Mesendoderm (in vitro differentiated cells): Measurements from ENCODE around the gene CAP1.

Source experiments
- DNase-seq: peaks from one replicate; pipeline ENCODE4 v3.0.0; 2013
- H2AK5ac ChIP-seq: 2 replicates; pipeline ENCODE4 v1.6.1; 2013; ENCODE audit warnings: low read length, inconsistent platforms
- H2BK120ac ChIP-seq: 2 replicates; pipeline ENCODE4 v1.6.1; 2013; ENCODE audit warnings: low read depth, mild to moderate bottlenecking, low read length, moderate library complexity, mixed read lengths
- H2BK15ac ChIP-seq: replicated peaks from 2 replicates; pipeline ENCODE4 v1.6.1; 2013; ENCODE audit warnings: low read depth, mild to moderate bottlenecking, moderate library complexity
- H2BK5ac ChIP-seq: 2 replicates; pipeline ENCODE4 v1.6.1; 2013; ENCODE audit warnings: low read length, inconsistent platforms
- H3K18ac ChIP-seq: 2 replicates; pipeline ENCODE4 v1.6.1; 2013; ENCODE audit warnings: mild to moderate bottlenecking, low read length, mixed read lengths
- H3K23ac ChIP-seq: one replicate; pipeline ENCODE4 v1.6.1; 2013; ENCODE audit warnings: low read length
- H3K27ac ChIP-seq: 2 replicates; pipeline ENCODE4 v1.5.1; 2013; ENCODE audit warnings: low read depth, mild to moderate bottlenecking, inconsistent platforms, low read length, moderate library complexity
- H3K27me3 ChIP-seq: 2 replicates; pipeline ENCODE4 v1.6.1; 2013; ENCODE audit warnings: low read length, control low read depth, mild to moderate bottlenecking, inconsistent platforms; ENCODE audit not compliant: insufficient read depth, poor library complexity
- H3K36me3 ChIP-seq: 2 replicates; pipeline ENCODE4 v1.6.1; 2013; ENCODE audit warnings: low read length, inconsistent platforms; ENCODE audit not compliant: control insufficient read depth, insufficient read depth
- H3K4ac ChIP-seq: one replicate; pipeline ENCODE4 v1.6.1; 2013; ENCODE audit warnings: low read depth, mild to moderate bottlenecking, low read length, moderate library complexity
- H3K4me1 ChIP-seq: 2 replicates; pipeline ENCODE4 v1.6.1; 2013; ENCODE audit warnings: low read depth, low read length, inconsistent platforms; ENCODE audit not compliant: control insufficient read depth
- H3K4me2 ChIP-seq: 2 replicates; pipeline ENCODE4 v1.6.1; 2013; ENCODE audit warnings: low read length
- H3K4me3 ChIP-seq: 2 replicates; pipeline ENCODE4 v1.5.1; 2013; ENCODE audit warnings: mild to moderate bottlenecking, low read length
- H3K56ac ChIP-seq: one replicate; pipeline ENCODE4 v1.6.1; 2013; ENCODE audit warnings: low read length
- H3K79me1 ChIP-seq: 2 replicates; pipeline ENCODE4 v1.6.1; 2013; ENCODE audit warnings: low read length, inconsistent platforms
- H3K79me2 ChIP-seq: 2 replicates; pipeline ENCODE4 v1.6.1; 2013; ENCODE audit warnings: mild to moderate bottlenecking, low read length; ENCODE audit not compliant: control insufficient read depth, insufficient read depth
- H3K9ac ChIP-seq: 2 replicates; pipeline ENCODE4 v1.6.1; 2013; ENCODE audit warnings: low read length, inconsistent platforms
- H4K5ac ChIP-seq: one replicate; pipeline ENCODE4 v1.6.1; 2013; ENCODE audit warnings: low read length
- H4K8ac ChIP-seq: one replicate; pipeline ENCODE4 v1.6.1; 2013; ENCODE audit warnings: low read depth, mild to moderate bottlenecking, control low read depth, low read length, moderate library complexity
- WGBS: extraction: QIAGEN DNeasy Blood & Tissue Kit; methylation state at CpG from one replicate; pipeline ENCODE4 v1.1.7; 2013; ENCODE audit warnings: low lambda C conversion rate, missing lambda C conversion rate; ENCODE audit not compliant: insufficient coverage; ENCODE audit errors: extremely low coverage; 5-methylcytosine and 5-hydroxymethylcytosine counted together

The CAP1 gene

DNA sequence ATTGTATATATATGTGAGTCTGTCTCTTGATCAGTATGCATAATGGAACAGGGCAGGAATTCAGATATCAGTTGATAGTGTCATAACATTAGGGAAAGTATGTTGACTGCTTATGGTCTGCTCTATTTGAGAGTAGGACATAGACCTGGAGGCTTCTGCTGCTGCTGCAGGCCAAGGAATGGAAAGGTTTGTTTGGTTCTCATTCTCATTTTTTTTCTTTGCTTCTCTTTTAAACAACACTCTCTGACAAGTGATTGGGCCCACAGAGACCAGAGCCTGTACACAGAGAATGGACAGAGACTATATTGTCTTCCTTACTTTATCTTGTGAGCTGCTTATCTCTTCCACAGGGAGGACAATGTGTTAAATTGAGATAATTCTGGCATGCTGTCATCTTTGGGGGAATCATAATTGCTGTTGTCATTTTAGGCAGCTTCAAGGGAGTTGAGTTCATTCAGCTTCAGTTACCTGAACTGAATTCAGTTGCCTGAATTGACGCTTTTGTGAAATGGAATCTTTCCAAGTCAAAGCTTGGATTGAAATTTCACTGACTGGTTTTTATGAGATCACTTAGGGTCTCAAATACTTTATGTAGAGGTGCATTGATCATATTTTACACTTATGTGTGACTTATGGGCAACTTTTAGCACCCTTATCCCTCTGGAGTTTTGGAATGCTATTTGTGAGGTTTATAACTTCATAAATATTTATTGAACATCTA lies 16.9 kb downstream of the CAP1 start:
- H3K27ac ChIP-seq: no peak overlapping the region
- peaks cover 6% of the 10 kb centered on the region for H3K36me3 ChIP-seq
- H3K79me2 ChIP-seq: peaks cover 46% of the 10 kb centered on the region
- H3K18ac ChIP-seq: no peak overlapping the region
- no peak overlapping the region for H3K56ac ChIP-seq
- no peak overlapping the region for H2BK120ac ChIP-seq
- DNase-seq: peak; percentile 9
- H3K4me2 ChIP-seq: no peak overlapping the region
- H3K4me3 ChIP-seq: no peak overlapping the region
- H2BK15ac ChIP-seq: no peak overlapping the region
- H3K79me1 ChIP-seq: peaks cover 14% of the 10 kb centered on the region
- no peak overlapping the region for H4K8ac ChIP-seq
- H3K4ac ChIP-seq: no peak overlapping the region
- no peak overlapping the region for H4K5ac ChIP-seq
- peaks cover 4% of the 10 kb centered on the region for H3K4me1 ChIP-seq
- H2AK5ac ChIP-seq: no peak overlapping the region
- H3K23ac ChIP-seq: no peak overlapping the region
- no peak overlapping the region for H2BK5ac ChIP-seq
- no CpG with 5 or more reads among the region's 1 CpG for WGBS
- H3K9ac ChIP-seq: no peak overlapping the region
- H3K27me3 ChIP-seq: no peaks in the 10 kb centered on the region

DNA sequence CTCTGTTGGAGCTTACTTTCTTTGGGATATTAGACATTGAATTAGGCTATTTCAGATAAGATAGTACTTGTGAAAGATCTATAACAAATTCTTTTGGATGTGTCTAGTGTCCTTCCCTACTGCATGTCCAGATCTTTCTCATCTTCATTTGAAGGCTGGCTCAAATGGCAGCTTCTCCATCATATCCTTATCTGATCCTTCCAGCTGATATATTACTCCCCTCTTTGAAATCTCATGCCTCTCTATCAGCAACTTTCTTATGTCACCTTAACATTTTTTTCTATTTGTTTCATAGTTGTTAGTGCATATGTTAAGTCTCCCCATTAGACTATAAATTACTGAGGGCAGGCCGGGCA lies 17.5 kb downstream of the CAP1 start:
- no peak overlapping the region for H2BK5ac ChIP-seq
- WGBS: no CpG with 5 or more reads among the region's 1 CpG
- H3K79me2 ChIP-seq: peaks cover 43% of the 10 kb centered on the region
- no peak overlapping the region for H3K18ac ChIP-seq
- DNase-seq: no peak
- peaks cover 14% of the 10 kb centered on the region for H3K79me1 ChIP-seq
- H3K4ac ChIP-seq: no peak overlapping the region
- no peak overlapping the region for H3K23ac ChIP-seq
- H3K27me3 ChIP-seq: no peaks in the 10 kb centered on the region
- no peak overlapping the region for H2BK120ac ChIP-seq
- H3K56ac ChIP-seq: no peak overlapping the region
- no peak overlapping the region for H4K8ac ChIP-seq
- H2BK15ac ChIP-seq: no peak overlapping the region
- peaks cover 4% of the 10 kb centered on the region for H3K4me1 ChIP-seq
- no peak overlapping the region for H3K4me2 ChIP-seq
- H2AK5ac ChIP-seq: no peak overlapping the region
- H4K5ac ChIP-seq: no peak overlapping the region
- no peak overlapping the region for H3K9ac ChIP-seq
- H3K27ac ChIP-seq: no peak overlapping the region
- no peak overlapping the region for H3K4me3 ChIP-seq
- H3K36me3 ChIP-seq: peaks cover 6% of the 10 kb centered on the region

DNA sequence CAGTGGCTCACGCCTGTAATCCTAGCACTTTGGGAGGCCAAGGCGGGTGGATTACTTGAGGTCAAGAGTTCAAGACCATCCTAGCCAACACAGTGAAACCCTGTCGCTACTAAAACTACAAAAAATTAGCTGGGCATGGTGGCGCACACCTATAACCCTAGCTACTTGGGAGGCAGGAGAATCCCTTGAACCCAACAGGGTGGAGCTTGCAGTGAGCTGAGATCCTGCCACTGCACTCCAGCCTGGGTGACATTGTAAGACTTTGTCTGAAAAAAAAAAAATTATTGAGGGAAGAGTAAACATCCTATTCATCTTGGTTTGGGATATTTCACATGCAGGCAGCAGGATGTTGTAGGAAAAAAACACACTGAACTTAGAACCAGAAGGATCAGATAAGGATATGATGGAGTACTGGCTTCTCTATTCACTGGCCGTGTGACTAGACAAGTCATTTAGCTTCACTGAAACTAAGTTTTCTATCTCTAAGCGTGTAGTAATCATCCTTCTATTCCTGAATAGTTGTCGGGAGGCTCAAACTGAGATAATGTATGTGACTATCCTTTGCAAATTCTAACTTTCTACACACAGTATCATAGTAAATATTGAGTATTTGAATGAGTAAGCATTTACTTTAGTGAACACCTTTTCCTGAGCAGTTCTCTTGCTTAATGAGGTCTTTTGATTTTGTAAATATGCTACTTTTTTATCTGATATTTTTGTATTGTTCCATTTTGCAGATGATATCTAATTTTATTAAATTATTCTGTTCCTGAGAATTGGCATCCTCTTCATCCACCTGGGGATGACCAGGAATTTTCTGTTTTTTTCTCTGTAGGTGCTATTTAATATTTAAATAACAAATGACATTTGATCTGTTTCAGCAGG lies 18.2 kb downstream of the CAP1 start:
- peaks cover 38% of the 10 kb centered on the region for H3K79me2 ChIP-seq
- no CpG with 5 or more reads among the region's 7 CpGs for WGBS
- H4K5ac ChIP-seq: no peak overlapping the region
- no peak overlapping the region for H3K56ac ChIP-seq
- no peak overlapping the region for H3K23ac ChIP-seq
- H3K4me2 ChIP-seq: no peak overlapping the region
- no peaks in the 10 kb centered on the region for H3K27me3 ChIP-seq
- H2BK120ac ChIP-seq: no peak overlapping the region
- H3K4me1 ChIP-seq: peaks cover 4% of the 10 kb centered on the region
- H3K4me3 ChIP-seq: no peak overlapping the region
- H3K27ac ChIP-seq: no peak overlapping the region
- no peak overlapping the region for H3K4ac ChIP-seq
- no peak for DNase-seq
- no peak overlapping the region for H2AK5ac ChIP-seq
- H2BK5ac ChIP-seq: no peak overlapping the region
- H3K9ac ChIP-seq: no peak overlapping the region
- H4K8ac ChIP-seq: no peak overlapping the region
- H2BK15ac ChIP-seq: no peak overlapping the region
- no peak overlapping the region for H3K18ac ChIP-seq
- peaks cover 8% of the 10 kb centered on the region for H3K36me3 ChIP-seq
- peaks cover 14% of the 10 kb centered on the region for H3K79me1 ChIP-seq

GRCh38 chr1:40059338-40059959 lies 18.9 kb downstream of the CAP1 start:
- H3K18ac ChIP-seq: no peak overlapping the region
- H3K27ac ChIP-seq: no peak overlapping the region
- no peak overlapping the region for H3K4ac ChIP-seq
- peaks cover 4% of the 10 kb centered on the region for H3K4me1 ChIP-seq
- H2BK5ac ChIP-seq: no peak overlapping the region
- H3K27me3 ChIP-seq: no peaks in the 10 kb centered on the region
- no peak overlapping the region for H3K4me3 ChIP-seq
- no peak overlapping the region for H3K56ac ChIP-seq
- peaks cover 34% of the 10 kb centered on the region for H3K79me2 ChIP-seq
- H2BK120ac ChIP-seq: no peak overlapping the region
- no peak overlapping the region for H3K9ac ChIP-seq
- no peak overlapping the region for H3K23ac ChIP-seq
- no peak overlapping the region for H4K8ac ChIP-seq
- H2BK15ac ChIP-seq: no peak overlapping the region
- no CpG with 5 or more reads among the region's 4 CpGs for WGBS
- peaks cover 14% of the 10 kb centered on the region for H3K79me1 ChIP-seq
- H2AK5ac ChIP-seq: no peak overlapping the region
- DNase-seq: peak; percentile 76
- H4K5ac ChIP-seq: no peak overlapping the region
- H3K4me2 ChIP-seq: no peak overlapping the region
- H3K36me3 ChIP-seq: peaks cover 11% of the 10 kb centered on the region

- no peak overlapping the region for H3K9ac ChIP-seq
- no peak overlapping the region for H3K27ac ChIP-seq
- no peak overlapping the region for H3K18ac ChIP-seq
- WGBS: no CpG with 5 or more reads among the region's 7 CpGs
- peaks cover 12% of the 10 kb centered on the region for H3K79me1 ChIP-seq
- H3K4me2 ChIP-seq: no peak overlapping the region
- peaks cover 4% of the 10 kb centered on the region for H3K4me1 ChIP-seq
- H2BK5ac ChIP-seq: no peak overlapping the region
- H3K36me3 ChIP-seq: peaks cover 18% of the 10 kb centered on the region
- H3K79me2 ChIP-seq: peaks cover 29% of the 10 kb centered on the region
- H2BK120ac ChIP-seq: no peak overlapping the region
- no peak overlapping the region for H4K8ac ChIP-seq
- H2AK5ac ChIP-seq: no peak overlapping the region
- DNase-seq: no peak
- no peak overlapping the region for H3K23ac ChIP-seq
- no peak overlapping the region for H3K4ac ChIP-seq
- no peaks in the 10 kb centered on the region for H3K27me3 ChIP-seq
- no peak overlapping the region for H4K5ac ChIP-seq
- H3K4me3 ChIP-seq: no peak overlapping the region
- H2BK15ac ChIP-seq: no peak overlapping the region
- no peak overlapping the region for H3K56ac ChIP-seq
Measured at GRCh38 chr1:40059960-40060750, 19.6 kb downstream of the CAP1 start.
